Right renal pelvis (tissue), 4 donors: Measurements from ENCODE around the gene PPP1R27. TPM values are rescaled to one million over a fixed set of nuclear protein-coding genes. Genes with fewer than 3 reads are reported as not detected.
"Not testable (repeated sequence)": the region's sequence is repeated elsewhere in the genome, so short reads cannot be mapped to it uniquely, and the experiment has no call there.

Experiments
- DNase-seq, 4 donors: peaks; one replicate each; pipeline ENCODE4 v3.0.0-alpha.2; 2013; ENCODE audit warnings: low read depth in 4 of 4, low spot score in 3 of 4, missing footprints in 1 of 4
- polyA plus RNA-seq, 4 donors: library from polyadenylated mRNA; unstranded; fragments of 120-200 nt; gene quantifications; one replicate each; pipeline ENCODE4 v1.2.1, GENCODE V29; 2013; ENCODE audit not compliant: insufficient read length in 4 of 4

PPP1R27 gene
- polyA plus RNA-seq, 4 donors: 0.18 to 0.36 (median 0.26) TPM; not detected in 1

GRCh38 chr17:81842725-81843504 lies 8.1 kb upstream of the PPP1R27 start:
- DNase-seq: no peak

- no peak for DNase-seq
Observed at GRCh38 chr17:81842378-81842724, 7.5 kb upstream of the PPP1R27 start.

- DNase-seq: no peak
Observed at GRCh38 chr17:81841866-81842265, 7.0 kb upstream of the PPP1R27 start.

GRCh38 chr17:81840826-81841778 lies 6.3 kb upstream of the PPP1R27 start:
- DNase-seq: no peak

GRCh38 chr17:81840059-81840458 lies 5.2 kb upstream of the PPP1R27 start:
- DNase-seq: not testable (repeated sequence)

- DNase-seq: no peak
Observed at GRCh38 chr17:81839301-81839700, 4.5 kb upstream of the PPP1R27 start.

- DNase-seq: no peak
Observed at GRCh38 chr17:81838753-81839255, 4.0 kb upstream of the PPP1R27 start.

GRCh38 chr17:81837641-81838040 lies 2.8 kb upstream of the PPP1R27 start:
- DNase-seq: no peak

- no peak for DNase-seq
Observed at GRCh38 chr17:81833921-81834830, 674 bp downstream of the PPP1R27 start.

GRCh38 chr17:81833160-81833920 lies 1.5 kb downstream of the PPP1R27 start, which contains the start of gene MCRIP1:
Gene MCRIP1 (minus strand): TSS chr17:81833291. CDS start chr17:81824506, 8,785 bp downstream.
- DNase-seq: peak; percentile 84 to 88 (median 87)

- no peak for DNase-seq
Observed at GRCh38 chr17:81832608-81833159, 2.2 kb downstream of the PPP1R27 start.

- no peak for DNase-seq
Observed at GRCh38 chr17:81831957-81832607, 2.8 kb downstream of the PPP1R27 start.

- DNase-seq: no peak
Observed at GRCh38 chr17:81831563-81831956, 3.3 kb downstream of the PPP1R27 start.

- no peak for DNase-seq
Observed at GRCh38 chr17:81829858-81830257, 5.0 kb downstream of the PPP1R27 start.

GRCh38 chr17:81828656-81829055 lies 6.2 kb downstream of the PPP1R27 start:
- DNase-seq: no peak

GRCh38 chr17:81825841-81826466 lies 8.9 kb downstream of the PPP1R27 start:
- DNase-seq: no peak

- no peak for DNase-seq
Observed at GRCh38 chr17:81824595-81824994, 10.3 kb downstream of the PPP1R27 start.
